Measurements from ENCODE around the gene CYP4Z1. TPM values are rescaled to one million over a fixed set of nuclear protein-coding genes. Genes with fewer than 3 reads are reported as not detected.
"Not testable (repeated sequence)": the region's sequence is repeated elsewhere in the genome, so short reads cannot be mapped to it uniquely, and the experiment has no call there.

CYP4Z1 gene
- total RNA-seq, 2 donors from 2014 or later, result not detected

DNA sequence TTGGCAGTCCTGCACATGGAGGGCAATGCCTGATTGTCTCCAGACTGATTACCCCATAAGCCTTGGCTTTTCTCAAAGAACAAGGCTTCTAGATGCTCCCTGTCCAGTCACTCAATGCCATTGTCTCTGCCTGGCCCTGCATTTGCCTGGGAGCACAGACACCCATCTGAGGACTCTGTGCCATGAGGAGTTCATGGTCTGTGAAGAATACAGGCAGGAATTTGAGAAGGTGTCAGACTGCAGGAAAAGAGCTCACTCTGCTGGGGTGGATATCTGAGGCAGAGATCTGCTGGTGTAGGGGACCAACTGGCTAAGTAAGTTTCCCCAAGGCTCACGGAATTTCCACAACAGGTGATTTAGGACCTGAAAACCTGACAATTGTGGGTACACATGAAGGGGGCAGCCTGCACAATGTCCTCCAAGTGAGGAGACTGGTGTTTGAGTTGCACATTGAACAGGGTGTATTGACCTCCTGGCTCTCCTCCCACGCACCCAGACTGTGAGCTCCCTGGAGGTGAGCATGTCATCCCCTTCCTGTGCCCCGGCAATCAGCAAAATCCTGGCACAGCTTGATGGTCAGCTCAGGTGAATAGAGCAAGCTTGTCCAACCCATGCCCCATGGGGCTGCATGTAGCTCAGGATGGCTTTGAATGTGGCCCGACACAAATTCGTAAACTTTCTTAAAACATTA, 71.0 kb downstream of the CYP4Z1 start:
- Mint-ChIP-seq H3K9me3 (peaks cover 0 to 1% of the 10 kb centered on the region in 2 donors), H3K27me3 (ENCODE audit: low read depth) (peaks cover 27% of the 10 kb centered on the region), H3K36me3 (ENCODE audit: insufficient read depth in 2 of 2) (no peaks in the 10 kb centered on the region), H3K27ac (no peak overlapping the region), H3K4me1 (ENCODE audit: low read depth) (no peaks in the 10 kb centered on the region), H3K4me3 (no peak overlapping the region)
- DNase-seq (no peak), ATAC-seq (replicated peaks in 1 of 2) (no peak)

- not testable (repeated sequence) for DNase-seq; H3K27ac Mint-ChIP-seq; H3K4me3 Mint-ChIP-seq; ATAC-seq (replicated peaks in 1 of 2); H3K9me3 Mint-ChIP-seq; H3K4me1 Mint-ChIP-seq (ENCODE audit: low read depth); H3K36me3 Mint-ChIP-seq (ENCODE audit: insufficient read depth in 2 of 2)
- H3K27me3 Mint-ChIP-seq (ENCODE audit: low read depth), result peaks cover 23% of the 10 kb centered on the region
These were observed 73.3 kb downstream of the CYP4Z1 start for GRCh38 chr1:47140358-47140757.

- DNase-seq; H3K36me3 Mint-ChIP-seq (ENCODE audit: insufficient read depth in 2 of 2); H3K4me1 Mint-ChIP-seq (ENCODE audit: low read depth); H3K9me3 Mint-ChIP-seq; H3K4me3 Mint-ChIP-seq; ATAC-seq (replicated peaks in 1 of 2); H3K27ac Mint-ChIP-seq: not testable (repeated sequence)
- H3K27me3 Mint-ChIP-seq (ENCODE audit: low read depth), result peaks cover 24% of the 10 kb centered on the region
These were observed 76.6 kb downstream of the CYP4Z1 start for GRCh38 chr1:47143654-47144053.

GRCh38 chr1:47146495-47146894, 79.5 kb downstream of the CYP4Z1 start:
- H3K4me1 Mint-ChIP-seq (ENCODE audit: low read depth); ATAC-seq (replicated peaks in 1 of 2); H3K9me3 Mint-ChIP-seq; DNase-seq; H3K27ac Mint-ChIP-seq; H3K4me3 Mint-ChIP-seq; H3K36me3 Mint-ChIP-seq (ENCODE audit: insufficient read depth in 2 of 2): not testable (repeated sequence)
- peaks cover 30% of the 10 kb centered on the region for H3K27me3 Mint-ChIP-seq (ENCODE audit: low read depth)

GRCh38 chr1:47147047-47147785, 80.2 kb downstream of the CYP4Z1 start:
- Mint-ChIP-seq H3K9me3 (no peaks in the 10 kb centered on the region), H3K4me3 (no peak overlapping the region), H3K4me1 (ENCODE audit: low read depth) (no peaks in the 10 kb centered on the region), H3K36me3 (ENCODE audit: insufficient read depth in 2 of 2) (no peaks in the 10 kb centered on the region), H3K27me3 (ENCODE audit: low read depth) (peaks cover 23% of the 10 kb centered on the region), H3K27ac (no peak overlapping the region)
- DNase-seq (no peak), ATAC-seq (replicated peaks in 1 of 2) (no peak)

DNA sequence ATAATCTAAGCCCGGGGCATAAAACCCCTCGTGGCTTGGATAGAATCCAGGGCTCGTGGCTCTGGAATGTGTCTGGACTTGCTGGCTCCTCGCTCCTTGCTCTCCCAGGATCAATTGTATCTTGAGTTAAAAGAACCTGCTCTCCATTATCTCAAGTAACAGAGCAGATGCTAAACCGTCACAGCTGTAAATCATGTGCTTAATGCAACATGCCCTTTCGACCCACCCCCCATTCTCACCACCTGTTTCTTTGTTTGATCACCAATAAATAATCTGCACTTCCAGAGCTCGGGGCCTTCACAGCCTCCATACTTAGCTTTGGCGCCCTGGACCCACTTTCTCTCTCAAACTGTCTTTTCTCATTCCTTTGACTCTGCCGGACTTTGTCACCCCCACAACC, 82.1 kb downstream of the CYP4Z1 start:
- H3K36me3 Mint-ChIP-seq (ENCODE audit: insufficient read depth in 2 of 2); H3K9me3 Mint-ChIP-seq; H3K4me1 Mint-ChIP-seq (ENCODE audit: low read depth); H3K4me3 Mint-ChIP-seq; H3K27ac Mint-ChIP-seq; DNase-seq; ATAC-seq (replicated peaks in 1 of 2): not testable (repeated sequence)
- H3K27me3 Mint-ChIP-seq (ENCODE audit: low read depth), result peaks cover 28% of the 10 kb centered on the region

DNA sequence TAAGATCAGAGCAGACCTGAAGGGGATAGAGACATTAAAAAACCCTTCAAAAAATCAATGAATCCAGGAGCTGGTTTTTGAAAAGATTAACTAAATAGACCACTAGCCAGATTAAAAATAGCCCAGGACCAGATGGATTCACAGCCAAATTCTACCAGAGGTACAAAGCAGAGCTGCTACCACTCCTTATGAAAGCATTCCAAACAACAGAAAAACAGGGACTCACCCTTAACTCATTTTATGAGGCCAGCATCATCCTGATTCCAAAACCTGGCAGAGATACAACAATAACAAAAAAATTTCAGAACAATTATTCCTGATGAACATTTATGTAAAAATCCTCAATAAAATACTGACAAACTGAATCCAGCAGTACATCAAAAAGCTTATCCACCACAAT, 89.4 kb downstream of the CYP4Z1 start:
- ATAC-seq (replicated peaks in 1 of 2); H3K4me1 Mint-ChIP-seq (ENCODE audit: low read depth); H3K9me3 Mint-ChIP-seq; DNase-seq; H3K4me3 Mint-ChIP-seq; H3K27ac Mint-ChIP-seq; H3K36me3 Mint-ChIP-seq (ENCODE audit: insufficient read depth in 2 of 2): not testable (repeated sequence)
- H3K27me3 Mint-ChIP-seq (ENCODE audit: low read depth), result peaks cover 35% of the 10 kb centered on the region

GRCh38 chr1:47157957-47158356, 90.9 kb downstream of the CYP4Z1 start:
- not testable (repeated sequence) for H3K4me1 Mint-ChIP-seq (ENCODE audit: low read depth); ATAC-seq (replicated peaks in 1 of 2); H3K4me3 Mint-ChIP-seq; H3K9me3 Mint-ChIP-seq; H3K27ac Mint-ChIP-seq; DNase-seq; H3K36me3 Mint-ChIP-seq (ENCODE audit: insufficient read depth in 2 of 2)
- H3K27me3 Mint-ChIP-seq (ENCODE audit: low read depth), result peaks cover 47% of the 10 kb centered on the region

DNA sequence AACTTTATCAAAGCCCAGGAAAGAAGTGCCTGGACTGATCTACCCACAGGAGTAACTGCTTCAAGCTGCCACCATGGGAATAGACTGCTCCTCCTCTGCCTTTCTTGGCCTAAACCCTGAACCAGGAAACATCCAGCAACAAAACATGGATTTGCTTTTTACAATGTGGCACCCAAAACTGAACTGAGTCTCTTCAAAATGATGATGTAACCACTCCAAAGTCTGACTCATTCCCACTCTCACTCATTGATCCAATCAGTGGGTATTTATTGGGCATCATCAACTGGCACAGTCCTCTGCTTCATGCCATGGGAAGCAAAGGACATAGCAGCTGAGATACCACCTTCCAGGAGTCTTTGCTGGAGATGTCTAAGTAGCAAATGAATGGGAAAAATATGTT, 93.7 kb downstream of the CYP4Z1 start:
- H3K36me3 Mint-ChIP-seq (ENCODE audit: insufficient read depth in 2 of 2), result no peaks in the 10 kb centered on the region
- no peak for DNase-seq
- H3K4me3 Mint-ChIP-seq, result no peak overlapping the region
- H3K27me3 Mint-ChIP-seq (ENCODE audit: low read depth), result peaks cover 46% of the 10 kb centered on the region
- no peaks in the 10 kb centered on the region for H3K4me1 Mint-ChIP-seq (ENCODE audit: low read depth)
- H3K27ac Mint-ChIP-seq, result no peak overlapping the region
- peaks cover 0 to 4% of the 10 kb centered on the region in 2 donors for H3K9me3 Mint-ChIP-seq
- no peak for ATAC-seq (replicated peaks in 1 of 2)

DNA sequence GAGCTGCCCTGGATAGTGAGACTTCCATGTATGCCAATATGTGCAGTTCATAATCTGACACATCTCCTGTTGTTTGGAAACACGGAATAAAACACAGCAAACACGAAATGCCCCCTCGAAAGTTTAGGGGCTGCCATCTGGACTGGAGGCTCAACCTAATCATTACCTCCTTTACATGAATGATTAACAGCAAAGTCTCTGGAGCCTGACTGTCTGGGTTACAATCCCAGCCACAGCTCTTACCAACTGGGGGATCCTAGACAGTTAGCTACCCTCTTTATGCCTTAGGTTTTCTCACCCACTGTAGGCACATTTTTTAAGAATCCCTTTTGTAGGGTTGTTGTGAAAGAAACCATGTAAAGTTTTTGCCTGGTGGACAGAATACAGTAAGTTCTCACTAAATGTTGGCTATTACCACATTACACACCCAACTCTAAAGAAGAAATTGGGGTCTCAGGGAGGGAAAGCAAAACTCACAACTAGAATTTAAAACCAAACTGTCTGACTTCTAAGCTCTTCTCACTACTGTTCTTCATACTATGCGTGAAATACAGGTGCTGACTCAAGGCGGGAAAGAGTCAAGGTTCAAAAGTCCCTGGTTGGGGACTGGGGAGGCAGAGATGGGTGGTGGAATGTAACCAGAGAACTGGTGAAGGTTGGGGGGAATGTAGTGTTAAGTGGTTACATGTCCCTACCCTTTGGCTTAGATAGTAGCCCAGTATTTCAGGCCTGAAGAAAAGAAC, 94.4 kb downstream of the CYP4Z1 start:
- DNase-seq (no peak), ATAC-seq (replicated peaks in 1 of 2) (no peak)
- Mint-ChIP-seq H3K36me3 (ENCODE audit: insufficient read depth in 2 of 2) (no peaks in the 10 kb centered on the region), H3K9me3 (no peaks in the 10 kb centered on the region), H3K4me1 (ENCODE audit: low read depth) (no peaks in the 10 kb centered on the region), H3K4me3 (no peak overlapping the region), H3K27me3 (ENCODE audit: low read depth) (peaks cover 39% of the 10 kb centered on the region), H3K27ac (no peak overlapping the region)

GRCh38 chr1:47164552-47164951, 97.5 kb downstream of the CYP4Z1 start:
- Mint-ChIP-seq H3K27ac (no peak overlapping the region), H3K4me1 (ENCODE audit: low read depth) (no peaks in the 10 kb centered on the region), H3K4me3 (no peak overlapping the region), H3K27me3 (ENCODE audit: low read depth) (peaks cover 47% of the 10 kb centered on the region), H3K9me3 (no peaks in the 10 kb centered on the region), H3K36me3 (ENCODE audit: insufficient read depth in 2 of 2) (no peaks in the 10 kb centered on the region)
- ATAC-seq (replicated peaks in 1 of 2), result no peak
- no peak for DNase-seq
